SK-N-SH (cell line): Measurements from ENCODE around the gene SCAF1. TPM values are rescaled to one million over a fixed set of nuclear protein-coding genes. Genes with fewer than 3 reads are reported as not detected.

Source experiments
- CTCF ChIA-PET: fragments of 300-600, 350-600 bp; formaldehyde crosslinking; extraction: SDS; loops from one replicate; lab custom pipeline; 2021; lab: Yijun Ruan, JAX
- POLR2A ChIA-PET: fragments of 350-600 bp; sonication (Branson Sonifier 250); formaldehyde crosslinking; extraction: SDS; loops from one replicate; lab custom pipeline; 2020; ENCODE audit warnings: antibody characterized with exemption, inconsistent platforms; lab: Yijun Ruan, JAX
- DNase-seq: peaks from one replicate; pipeline ENCODE4 v3.0.0; 2012
- H2AFZ ChIP-seq: fragments of 200-600 bp; sonication (generic); 2 replicates; pipeline ENCODE4 v1.8.1; 2016; ENCODE audit warnings: antibody characterized with exemption, mild to moderate bottlenecking, low read depth
- H3F3A ChIP-seq: fragments of 200-600 bp; sonication (generic); replicated peaks from 2 replicates; pipeline ENCODE3; 2016; ENCODE audit warnings: antibody characterized with exemption, mild to moderate bottlenecking; ENCODE audit not compliant: insufficient read depth
- H3K27ac ChIP-seq, 2 experiments: fragments of 200-500 bp in 1 of 2; fragments of 200-600 bp in 1 of 2; sonication (Bioruptor generic) in 1 of 2; sonication (generic), shearing (Covaris generic) in 1 of 2; 2 replicates each; pipeline versions ENCODE4 v1.5.1 to v1.6.1; 2014 to 2016; ENCODE audit warnings: low read depth in 2 of 2, inconsistent platforms in 1 of 2, low read length in 1 of 2, mild to moderate bottlenecking in 1 of 2, mixed read lengths in 1 of 2
- H3K27me3 ChIP-seq: fragments of 200-600 bp; sonication (generic), shearing (Covaris generic); 2 replicates; pipeline ENCODE4 v1.6.1; 2016; ENCODE audit warnings: mixed run types; ENCODE audit not compliant: insufficient read depth
- H3K36me3 ChIP-seq, 2 experiments: fragments of 200-500 bp in 1 of 2; fragments of 200-600 bp in 1 of 2; sonication (Bioruptor generic) in 1 of 2; sonication (generic) in 1 of 2; replicated peaks in 1 of 2; 2 replicates each; pipeline versions ENCODE3 to v1.5.1; 2014 to 2016; ENCODE audit warnings: low read length in 1 of 2, mild to moderate bottlenecking in 1 of 2; ENCODE audit not compliant: insufficient read depth in 2 of 2, control insufficient read depth in 1 of 2
- H3K4me1 ChIP-seq, 2 experiments: fragments of 200-500 bp in 1 of 2; fragments of 200-600 bp in 1 of 2; sonication (Bioruptor generic) in 1 of 2; sonication (generic), shearing (Covaris generic) in 1 of 2; 2 replicates each; pipeline versions ENCODE4 v1.5.1 to v1.6.1; 2014 to 2016; ENCODE audit warnings: low read depth in 1 of 2, low read length in 1 of 2, mixed run types in 1 of 2; ENCODE audit not compliant: insufficient read depth in 2 of 2, control insufficient read depth in 1 of 2
- H3K4me2 ChIP-seq: fragments of 200-600 bp; sonication (generic), shearing (Covaris generic); 2 replicates; pipeline ENCODE4 v1.6.1; 2017; ENCODE audit warnings: mixed run types
- H3K4me3 ChIP-seq, 2 experiments: fragments of 200-500 bp in 1 of 2; fragments of 200-600 bp in 1 of 2; sonication (Bioruptor generic) in 1 of 2; sonication (generic), shearing (Covaris generic) in 1 of 2; 2 replicates each; pipeline versions ENCODE4 v1.5.1 to v1.8.1; 2014 to 2016; ENCODE audit warnings: low read depth in 2 of 2, inconsistent platforms in 1 of 2, low read length in 1 of 2, mild to moderate bottlenecking in 1 of 2, mixed read lengths in 1 of 2, moderate library complexity in 1 of 2
- H3K79me2 ChIP-seq: fragments of 200-600 bp; sonication (generic); 2 replicates; pipeline ENCODE4 v1.8.1; 2017; ENCODE audit warnings: mild to moderate bottlenecking; ENCODE audit not compliant: insufficient read depth
- H3K9ac ChIP-seq: fragments of 200-600 bp; sonication (generic); 2 replicates; pipeline ENCODE4 v1.6.1; 2017; ENCODE audit warnings: mixed run types
- H3K9me2 ChIP-seq: fragments of 200-600 bp; sonication (generic); 2 replicates; pipeline ENCODE4 v1.6.1; 2017; ENCODE audit warnings: mixed run types
- H3K9me3 ChIP-seq: fragments of 200-600 bp; sonication (generic); 2 replicates; pipeline ENCODE4 v1.6.1; 2017; ENCODE audit warnings: mixed run types, mild to moderate bottlenecking, moderate library complexity
- H4K20me1 ChIP-seq: fragments of 200-600 bp; sonication (generic); 2 replicates; pipeline ENCODE4 v1.6.1; 2017; ENCODE audit warnings: mild to moderate bottlenecking, mixed run types; ENCODE audit not compliant: insufficient read depth
- EP300 ChIP-seq, 2 experiments: IDR thresholded peaks; 2 replicates each; pipeline versions ENCODE4 v1.4.0 to v1.6.1; 2012; ENCODE audit warnings: borderline replicate concordance in 1 of 2, low read depth in 1 of 2, low read length in 1 of 2
- FOXJ3 ChIP-seq: sonication (generic); formaldehyde crosslinking; IDR thresholded peaks from 2 replicates; pipeline ENCODE4 v1.5.1; 2020; ENCODE audit warnings: mild to moderate bottlenecking, missing genetic modification reagents
- GATA2 ChIP-seq: sonication (generic); formaldehyde crosslinking; IDR thresholded peaks from 2 replicates; pipeline ENCODE4 v1.5.0; 2020; ENCODE audit warnings: mild to moderate bottlenecking, missing genetic modification reagents
- IRF3 ChIP-seq: fragments of 150-350 bp; IDR thresholded peaks from 2 replicates; pipeline ENCODE4 v1.6.1; 2016; ENCODE audit warnings: mild to moderate bottlenecking, low read depth, low read length
- MEF2A ChIP-seq: IDR thresholded peaks from 2 replicates; pipeline ENCODE4 v1.4.0; 2012; ENCODE audit warnings: low read depth, borderline replicate concordance
- MXI1 ChIP-seq: IDR thresholded peaks from 2 replicates; pipeline ENCODE4 v1.6.1; 2012; ENCODE audit warnings: mild to moderate bottlenecking, low read depth, low read length, improper control_type of control experiment
- POLR2AphosphoS5 ChIP-seq: IDR thresholded peaks from 2 replicates; pipeline ENCODE4 v1.6.1; 2012; ENCODE audit warnings: low read depth, low read length
- RCOR1 ChIP-seq: fragments of 150-350 bp; IDR thresholded peaks from 2 replicates; pipeline ENCODE4 v1.6.1; 2017; ENCODE audit warnings: antibody characterized with exemption, low read length
- REST ChIP-seq: IDR thresholded peaks from 2 replicates; pipeline ENCODE4 v1.6.1; 2012; ENCODE audit warnings: mild to moderate bottlenecking, low read depth, low read length, moderate library complexity
- SIN3A ChIP-seq: IDR thresholded peaks from 2 replicates; pipeline ENCODE4 v1.6.1; 2012; ENCODE audit warnings: low read depth, mild to moderate bottlenecking, low read length, moderate library complexity, borderline replicate concordance
- TCF12 ChIP-seq: IDR thresholded peaks from 2 replicates; pipeline ENCODE4 v1.4.0; 2012
- TEAD4 ChIP-seq: IDR thresholded peaks from 2 replicates; pipeline ENCODE4 v1.4.0; 2012; ENCODE audit warnings: mild to moderate bottlenecking, borderline replicate concordance; ENCODE audit not compliant: insufficient read depth
- USF1 ChIP-seq: IDR thresholded peaks from 2 replicates; pipeline ENCODE4 v1.4.0; 2012; ENCODE audit warnings: low read depth, borderline replicate concordance
- USF2 ChIP-seq: fragments of 150-350 bp; IDR thresholded peaks from 2 replicates; pipeline ENCODE4 v1.6.1; 2017; ENCODE audit warnings: antibody characterized with exemption, low read length, low read depth, borderline replicate concordance
- YY1 ChIP-seq: IDR thresholded peaks from 2 replicates; pipeline ENCODE4 v1.4.0; 2012; ENCODE audit warnings: low read depth, mild to moderate bottlenecking
- WGBS: methylation state at CpG from one replicate; pipeline ENCODE4 v1.1.6; 2017; ENCODE audit warnings: low lambda C conversion rate; 5-methylcytosine and 5-hydroxymethylcytosine counted together
- polyA plus RNA-seq, 3 experiments: library from polyadenylated mRNA; depleted of rRNA; stranded (reverse); fragments of >200 nt; gene quantifications; 2 replicates each; pipeline ENCODE4 v1.2.3, GENCODE V29; 2012
- small RNA-seq, 7 experiments: library from RNA; depleted of rRNA; stranded (forward); fragments of <200 nt; gene quantifications; one replicate each; pipeline ENCODE3, GENCODE V24; 2012

Gene SCAF1
- polyA plus RNA-seq, 1 of the 3 experiments (the other 2 are of a cell fraction), result 9.5 TPM

- POLR2A ChIA-PET, result no interaction called here
- Histone ChIP-seq H3K4me2 (no peak overlapping the region), H3K36me3 (peaks cover 11 to 29% of the 10 kb centered on the region in 2 experiments), H3K4me1 (no peaks in the 10 kb centered on the region), H3K4me3 (no peak overlapping the region), H3K27me3 (no peaks in the 10 kb centered on the region), H3K9me2 (no peaks in the 10 kb centered on the region), H3K9me3 (no peaks in the 10 kb centered on the region)
- no peak for TF ChIP-seq POLR2AphosphoS5
- TF ChIP-seq REST, result no peak
- TF ChIP-seq EP300 (IDR thresholded peaks at IDR 0.05; ENCODE audit: borderline replicate concordance in 1 of 2, low read depth in 1 of 2, low read length in 1 of 2), result no peak
- TF ChIP-seq IRF3, result no peak
- TF ChIP-seq MEF2A, result no peak
- no peak for TF ChIP-seq USF2
- no peak for TF ChIP-seq USF1
- no peak for TF ChIP-seq MXI1
- no peak for TF ChIP-seq TCF12
- TF ChIP-seq SIN3A, result no peak
- TF ChIP-seq TEAD4, result no peak
- no peak for TF ChIP-seq GATA2 (CRISPR knock-in tag)
- no peak for TF ChIP-seq FOXJ3 (CRISPR knock-in tag)
- no peak for TF ChIP-seq RCOR1
- no peak for TF ChIP-seq YY1
- TF ChIP-seq, all 33 proteins: peak for 0
- Histone ChIP-seq H3F3A (peaks cover 7% of the 10 kb centered on the region), H4K20me1 (no peaks in the 10 kb centered on the region), H3K79me2 (no peaks in the 10 kb centered on the region), H3K9ac (no peak overlapping the region), H2AFZ (no peak overlapping the region), H3K27ac (no peak overlapping the region)
- 84% methylated on average over 11 of the region's 16 CpGs for WGBS
- CTCF ChIA-PET, result no interaction called here
- no peak for DNase-seq
Measured at GRCh38 chr19:49705919-49706318, 63.9 kb downstream of the SCAF1 start.

Small RNAs within 50 kb of the gene (small RNA-seq; reads per million reads assigned to genes)
- gene MIR5088, result 0 to 2.1 (median 0) reads per million in 7 experiments

Other genes with a start within 250 kb of the SCAF1 start
- gene PTH2, start 218.8 kb upstream of the SCAF1 start, polyA plus RNA-seq (2012; rRNA removed), result not detected in 2 replicates
- gene GFY, start 216.8 kb upstream of the SCAF1 start, polyA plus RNA-seq (2012; rRNA removed), result not detected in 2 replicates
- gene SLC17A7, start 200.7 kb upstream of the SCAF1 start, polyA plus RNA-seq (2012; rRNA removed), result 0.39 and 0.59 TPM in 2 replicates
- 145 and 157 TPM in 2 replicates for gene PIH1D1, start 190.4 kb upstream of the SCAF1 start, polyA plus RNA-seq (2012; rRNA removed)
- 13.6 and 15.7 TPM in 2 replicates for gene ALDH16A1, start 189.0 kb upstream of the SCAF1 start, polyA plus RNA-seq (2012; rRNA removed)
- 4.0 and 6.4 TPM in 2 replicates for gene FLT3LG, start 168.0 kb upstream of the SCAF1 start, polyA plus RNA-seq (2012; rRNA removed)
- gene RPL13A, start 154.6 kb upstream of the SCAF1 start, polyA plus RNA-seq (2012; rRNA removed), result 2,604 and 2,748 TPM in 2 replicates
- 6,915 and 7,579 TPM in 2 replicates for gene RPS11, start 145.8 kb upstream of the SCAF1 start, polyA plus RNA-seq (2012; rRNA removed)
- gene FCGRT, start 129.5 kb upstream of the SCAF1 start, polyA plus RNA-seq (2012; rRNA removed), result 75.3 and 91.4 TPM in 2 replicates
- 1.4 and 1.8 TPM in 2 replicates for gene RCN3, start 114.2 kb upstream of the SCAF1 start, polyA plus RNA-seq (2012; rRNA removed)
- 101 and 128 TPM in 2 replicates for gene NOSIP, start 61.7 kb upstream of the SCAF1 start, polyA plus RNA-seq (2012; rRNA removed)
- gene PRRG2, start 60.9 kb upstream of the SCAF1 start, polyA plus RNA-seq (2012; rRNA removed), result 0.42 and 0.44 TPM in 2 replicates
- 0.71 and 1.7 TPM in 2 replicates for gene PRR12, start 51.0 kb upstream of the SCAF1 start, polyA plus RNA-seq (2012; rRNA removed)
- gene RRAS, start 2.1 kb upstream of the SCAF1 start, polyA plus RNA-seq (2012; rRNA removed), result 113 and 141 TPM in 2 replicates
- gene IRF3, start 23.6 kb downstream of the SCAF1 start, polyA plus RNA-seq (2012; rRNA removed), result 85.9 and 112 TPM in 2 replicates
- 20.3 and 27.9 TPM in 2 replicates for gene BCL2L12, start 23.7 kb downstream of the SCAF1 start, polyA plus RNA-seq (2012; rRNA removed)
- 774 and 789 TPM in 2 replicates for gene PRMT1, start 35.1 kb downstream of the SCAF1 start, polyA plus RNA-seq (2012; rRNA removed)
- 1.3 TPM in 2 replicates for gene ADM5, start 47.4 kb downstream of the SCAF1 start, polyA plus RNA-seq (2012; rRNA removed)
- gene CPT1C, start 48.9 kb downstream of the SCAF1 start, polyA plus RNA-seq (2012; rRNA removed), result 118 and 139 TPM in 2 replicates
- gene TSKS, start 121.1 kb downstream of the SCAF1 start, polyA plus RNA-seq (2012; rRNA removed), result not detected in 2 replicates
- 59.6 and 74.8 TPM in 2 replicates for gene AP2A1, start 124.8 kb downstream of the SCAF1 start, polyA plus RNA-seq (2012; rRNA removed)
- 23.7 and 29.9 TPM in 2 replicates for gene FUZ, start 171.1 kb downstream of the SCAF1 start, polyA plus RNA-seq (2012; rRNA removed)
- 15.7 and 30.2 TPM in 2 replicates for gene MED25, start 176.1 kb downstream of the SCAF1 start, polyA plus RNA-seq (2012; rRNA removed)
- gene PTOV1, start 208.9 kb downstream of the SCAF1 start, polyA plus RNA-seq (2012; rRNA removed), result 56.1 and 95.0 TPM in 2 replicates
- gene PNKP, start 225.4 kb downstream of the SCAF1 start, polyA plus RNA-seq (2012; rRNA removed), result 45.5 and 52.0 TPM in 2 replicates
- 56.7 and 63.7 TPM in 2 replicates for gene AKT1S1, start 235.1 kb downstream of the SCAF1 start, polyA plus RNA-seq (2012; rRNA removed)
- gene TBC1D17, start 235.5 kb downstream of the SCAF1 start, polyA plus RNA-seq (2012; rRNA removed), result 27.3 and 28.3 TPM in 2 replicates